Right kidney (tissue), 1 donor: ENCODE measurements around the gene HTT.

Source experiments
- DNase-seq: peaks from one replicate; pipeline ENCODE4 v3.0.0-alpha.2; 2016

Gene HTT

DNA sequence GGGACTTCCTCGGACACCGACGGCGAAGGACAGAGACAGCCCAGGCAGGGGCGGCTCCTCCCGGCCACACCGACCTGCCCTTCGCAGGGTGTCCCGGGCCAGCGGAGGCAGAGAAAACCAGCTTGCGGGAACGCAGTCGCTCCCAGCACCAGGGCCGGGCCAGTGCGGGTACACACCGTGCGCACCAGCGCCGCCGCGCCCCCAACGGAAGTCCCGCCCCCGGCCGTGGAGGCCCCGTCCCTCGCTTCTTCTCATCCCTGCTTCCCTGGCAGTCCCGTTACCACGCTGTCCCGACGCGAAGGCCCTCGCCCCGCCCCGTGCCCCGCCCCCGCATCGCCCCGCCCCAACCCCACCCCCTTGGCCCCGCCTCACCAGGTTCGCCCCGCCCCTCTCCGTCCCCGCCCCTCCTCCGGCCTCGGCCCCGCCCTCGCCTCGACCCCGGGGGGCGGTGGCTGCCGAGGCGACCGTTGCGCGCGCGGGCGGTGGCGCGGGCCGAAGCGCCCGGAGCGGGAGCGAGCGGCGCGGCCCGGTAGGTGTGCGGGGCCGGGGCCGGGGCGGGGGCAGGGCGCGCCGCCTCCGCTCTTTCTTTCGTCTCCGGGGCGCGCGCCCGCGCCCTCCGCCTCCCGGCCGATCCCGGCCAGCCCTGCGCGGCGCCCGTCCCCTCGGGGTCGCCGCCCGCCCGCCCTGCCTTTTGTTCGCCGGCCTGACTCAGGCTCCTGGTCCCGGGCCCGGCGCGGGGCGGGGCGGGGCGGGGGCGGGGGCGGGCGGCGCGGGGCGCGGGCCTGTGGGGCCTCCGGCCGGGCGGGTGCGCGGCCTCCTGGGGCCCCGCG is 218.3 kb downstream of the HTT start, which contains the start of gene RGS12:
Gene RGS12, plus strand, starts transcription at position 451 of the 830 bp plus-strand sequence. CDS start 23,150 bp downstream, outside the sequence.
- peak; percentile 96 for DNase-seq
